Thoracic aorta (tissue), 2 donors: Measurements from ENCODE around the gene NAT10. TPM values are rescaled to one million over a fixed set of nuclear protein-coding genes. Genes with fewer than 3 reads are reported as not detected.

Experiments
- ATAC-seq: fragments of 150-250 bp; one replicate; pipeline ENCODE4 v1.8.0; 2017; ENCODE audit warnings: low read depth; ENCODE audit not compliant: insufficient number of reproducible peaks, low FRiP score
- DNase-seq: peaks from one replicate; pipeline ENCODE4 v3.0.0-alpha.2; 2020; ENCODE audit warnings: low spot score
- H3K27ac ChIP-seq, 2 donors: fragments of 200-600 bp; sonication (generic); 1 replicate in 1 of 2; 2 replicates in 1 of 2; pipeline ENCODE4 v1.5.1; 2016; ENCODE audit warnings: mild to moderate bottlenecking in 2 of 2, moderate library complexity in 2 of 2
- H3K27me3 ChIP-seq: fragments of 200-600 bp; sonication (generic); replicated peaks from 2 replicates; pipeline ENCODE4 v1.6.0; 2016; ENCODE audit warnings: mild to moderate bottlenecking; ENCODE audit not compliant: insufficient read depth
- H3K36me3 ChIP-seq: fragments of 200-600 bp; sonication (generic); one replicate; pipeline ENCODE4 v1.5.1; 2016
- H3K4me1 ChIP-seq, 2 donors: fragments of 200-600 bp; sonication (generic); 1 replicate in 1 of 2; 2 replicates in 1 of 2; pipeline versions ENCODE4 v1.5.1 to v1.6.0; 2016; ENCODE audit warnings: low read depth in 2 of 2, mild to moderate bottlenecking in 1 of 2; ENCODE audit not compliant: control insufficient read depth in 1 of 2
- H3K4me3 ChIP-seq: fragments of 200-600 bp; sonication (generic); 2 replicates; pipeline ENCODE4 v1.5.1; 2016; ENCODE audit warnings: mild to moderate bottlenecking
- H3K9me3 ChIP-seq: fragments of 200-600 bp; sonication (generic); 2 replicates; pipeline ENCODE4 v1.5.1; 2016
- CTCF ChIP-seq: fragments of 200-600 bp; sonication (generic); IDR thresholded peaks from one replicate; pipeline ENCODE4 v1.5.1; 2019; ENCODE audit warnings: antibody characterized with exemption
- total RNA-seq, 2 donors: library from RNA; depleted of rRNA; stranded (reverse); fragments of >200 nt; gene quantifications; one replicate each; pipeline versions ENCODE4 v1.1.0 to v1.2.3, GENCODE V29; 2016

Gene NAT10
- total RNA-seq, 2 donors from 2014 or later: 14.1 to 39.9 TPM

GRCh38 chr11:34135439-34135838 is 30.0 kb downstream of the NAT10 start:
- Histone ChIP-seq H3K27ac (no peak overlapping the region), H3K4me3 (no peak overlapping the region), H3K27me3 (no peaks in the 10 kb centered on the region), H3K4me1 (no peaks in the 10 kb centered on the region), H3K9me3 (no peaks in the 10 kb centered on the region), H3K36me3 (peaks cover 64% of the 10 kb centered on the region)
- ATAC-seq: no peak
- no peak for TF ChIP-seq CTCF
- no peak for DNase-seq

- H3K9me3 ChIP-seq: no peaks in the 10 kb centered on the region
- ATAC-seq: no peak
- peaks cover 64% of the 10 kb centered on the region for H3K36me3 ChIP-seq
- DNase-seq: no peak
- no peaks in the 10 kb centered on the region for H3K4me1 ChIP-seq
- no peaks in the 10 kb centered on the region for H3K27me3 ChIP-seq
- H3K27ac ChIP-seq: no peak overlapping the region
- no peak for TF ChIP-seq CTCF
- H3K4me3 ChIP-seq: no peak overlapping the region
Measured at GRCh38 chr11:34136420-34136819, 31.0 kb downstream of the NAT10 start.

DNA sequence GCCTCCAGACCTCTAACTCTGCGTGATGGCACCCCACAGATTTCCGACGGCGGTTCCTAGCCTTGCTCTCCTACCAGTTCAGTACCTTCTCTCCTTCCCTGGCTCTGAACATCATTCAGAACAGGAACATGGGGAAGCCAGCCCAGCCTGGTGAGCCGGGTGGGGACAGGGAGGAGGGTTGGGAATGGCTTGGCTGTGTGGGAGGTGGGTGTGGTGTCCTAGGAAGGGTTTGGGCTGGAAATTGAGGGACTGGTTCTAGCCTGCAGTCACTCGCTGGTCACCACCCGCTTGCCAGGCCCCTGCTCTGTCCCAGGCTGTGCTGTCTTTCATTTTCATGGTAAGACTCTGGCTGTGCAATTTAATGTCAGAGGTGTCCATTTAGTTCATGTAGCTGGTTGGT is 33.9 kb downstream of the NAT10 start:
- ATAC-seq: no peak
- no peak for TF ChIP-seq CTCF
- H3K36me3 ChIP-seq: peaks cover 77% of the 10 kb centered on the region

GRCh38 chr11:34140149-34140548 is 34.7 kb downstream of the NAT10 start:
- ATAC-seq (no peak), DNase-seq (no peak)
- no peaks in the 10 kb centered on the region for H3K9me3 ChIP-seq

More for the DNA sequence above, 33.9 kb downstream of the NAT10 start:
- Histone ChIP-seq H3K4me3 (no peak overlapping the region), H3K4me1 (no peaks in the 10 kb centered on the region), H3K9me3 (no peaks in the 10 kb centered on the region), H3K27ac (no peak overlapping the region), H3K27me3 (no peaks in the 10 kb centered on the region)
- no peak for DNase-seq

DNA sequence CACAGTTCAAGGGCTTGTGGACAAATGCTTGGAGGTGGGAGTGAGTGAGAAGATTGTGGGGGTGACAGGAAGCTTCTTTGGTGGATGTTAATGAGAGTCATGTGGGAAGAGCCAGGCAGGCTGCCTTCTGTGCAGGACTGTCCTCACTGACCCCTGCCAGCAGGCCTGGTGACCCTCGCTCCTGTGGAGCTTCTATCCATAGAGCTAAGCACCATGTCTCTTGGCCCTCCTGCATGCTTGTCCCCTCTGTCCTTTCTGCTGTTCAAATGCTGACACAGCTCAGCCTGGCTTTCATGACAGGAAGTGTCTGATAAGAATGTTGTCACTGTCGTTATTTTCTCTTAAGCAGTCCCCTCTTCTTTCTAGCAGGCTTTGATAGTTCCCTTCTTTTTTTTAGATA is 37.6 kb downstream of the NAT10 start:
- no peak for TF ChIP-seq CTCF
- no peaks in the 10 kb centered on the region for H3K27me3 ChIP-seq
- H3K9me3 ChIP-seq: no peaks in the 10 kb centered on the region
- H3K4me1 ChIP-seq: no peaks in the 10 kb centered on the region
- H3K36me3 ChIP-seq: peaks cover 75% of the 10 kb centered on the region
- no peak for ATAC-seq
- no peak overlapping the region for H3K4me3 ChIP-seq
- no peak for DNase-seq
- H3K27ac ChIP-seq: no peak overlapping the region

More at GRCh38 chr11:34140149-34140548, 34.7 kb downstream of the NAT10 start:
- Histone ChIP-seq H3K36me3 (peaks cover 76% of the 10 kb centered on the region), H3K4me3 (no peak overlapping the region), H3K27ac (no peak overlapping the region), H3K27me3 (no peaks in the 10 kb centered on the region), H3K4me1 (no peaks in the 10 kb centered on the region)
- no peak for TF ChIP-seq CTCF
